ENCODE results near the gene ABCB9. TPM values are rescaled to one million over a fixed set of nuclear protein-coding genes. Genes with fewer than 3 reads are reported as not detected.

ABCB9 gene
- total and polyA plus RNA-seq, 2 of the 8 experiments (the other 6 are each of a cell fraction or from before 2014, with no cell fraction given) = 3.8 to 8.0 TPM

GRCh38 chr12:122989874-122990419 lies 23.7 kb upstream of the ABCB9 start:
- H3K79me1 ChIP-seq (ENCODE audit: low read depth, low read length) = no peaks in the 10 kb centered on the region
- ChIA-PET POLR2A (ENCODE audit: partially characterized antibody) (interaction anchor here (0.9 to 2.1 kb wide), 5 partner anchors 8 to 243 kb away, joined by 3 to 8 read pairs (median 5); partner anchors contain the start of genes ARL6IP4, MPHOSPH9, MTRFR and OGFOD2), CTCF (ENCODE audit: partially characterized antibody) (interaction anchor here (0.7 to 2.5 kb wide), 19 partner anchors 8 to 253 kb away, joined by 3 to 10 read pairs (median 4); partner anchors contain the start of gene MTRFR)
- H3K23me2 ChIP-seq (ENCODE audit: low read depth, low read length) = 0 out of 2 replicates have a peak, but pooled peaks cover 2% of the 10 kb centered on the region
- WGBS, 2 experiments (ENCODE audit: extremely low coverage in 1 of 2, insufficient coverage in 1 of 2, insufficient read length in 1 of 2, insufficient replicate concordance in 2 of 2, low coverage in 1 of 2, low lambda C conversion rate in 2 of 2, missing lambda C conversion rate in 1 of 2) = 95% methylated on average over 14 of the region's 22 CpGs; no CpG with 5 or more reads in 1 of the 2 experiments
- H3K27me3 ChIP-seq (replicated peaks in 1 of 4; ENCODE audit: control insufficient read depth in 3 of 4, extremely low read depth in 1 of 4, insufficient read depth in 3 of 4, low read length in 3 of 4) = no peaks in the 10 kb centered on the region
- no peaks in the 10 kb centered on the region for H3K36me3 ChIP-seq (ENCODE audit: control insufficient read depth in 2 of 4, insufficient read depth in 4 of 4, low read length in 3 of 4)
- no peak overlapping the region for H2BK20ac ChIP-seq (ENCODE audit: low read length)
- no peak overlapping the region for H2BK120ac ChIP-seq (replicated peaks; ENCODE audit: low read depth, low read length)
- no peak overlapping the region for H3K56ac ChIP-seq (replicated peaks; ENCODE audit: insufficient read length, low read depth, low read length)
- no peak overlapping the region for H2AK5ac ChIP-seq (ENCODE audit: low read depth, low read length)
- H2AFZ ChIP-seq (ENCODE audit: low read length) = no peak overlapping the region
- H3K9me3 ChIP-seq (ENCODE audit: insufficient read depth in 2 of 2, low read depth in 1 of 2, low read length in 1 of 2) = no peaks in the 10 kb centered on the region
- no peak overlapping the region for H3K27ac ChIP-seq (ENCODE audit: low read depth, low read length)
- H3K14ac ChIP-seq (ENCODE audit: insufficient read length) = no peak overlapping the region
- no peak overlapping the region for H2BK15ac ChIP-seq (ENCODE audit: low read length)
- H3K23ac ChIP-seq (ENCODE audit: insufficient read length) = no peak overlapping the region
- FAIRE-seq (no peak), DNase-seq (ENCODE audit: low read depth in 1 of 2, low spot score in 2 of 2) (no peak)
- H3K4ac ChIP-seq (replicated peaks; ENCODE audit: insufficient read length, low read depth, low read length) = no peak overlapping the region
- H3K18ac ChIP-seq (ENCODE audit: extremely low read depth, low read length) = no peak overlapping the region
- no peaks in the 10 kb centered on the region for H4K20me1 ChIP-seq (replicated peaks in 1 of 2; ENCODE audit: control insufficient read depth in 1 of 2, insufficient read depth in 2 of 2, low read length in 2 of 2)
- no peaks in the 10 kb centered on the region; a peak in 2 of 7 replicates for H3K4me1 ChIP-seq (replicated peaks in 1 of 4; ENCODE audit: control insufficient read depth in 3 of 4, insufficient read depth in 4 of 4, low read length in 3 of 4)
- H4K91ac ChIP-seq (replicated peaks; ENCODE audit: insufficient read length, low read length) = no peak overlapping the region
- H4K5ac ChIP-seq (ENCODE audit: insufficient read length, low read depth, low read length) = no peak overlapping the region
- H4K8ac ChIP-seq (ENCODE audit: extremely low read depth, insufficient read depth, low read length) = peak overlapping the region; percentile 51; the same call in 1 of the 2 replicates
- no peak overlapping the region for H3K9ac ChIP-seq (replicated peaks in 1 of 4; ENCODE audit: extremely low read depth in 1 of 4, low read depth in 3 of 4, low read length in 3 of 4)
- H3K79me2 ChIP-seq (ENCODE audit: control insufficient read depth in 1 of 2, insufficient read depth in 2 of 2, low read length in 2 of 2) = no peaks in the 10 kb centered on the region
- TF ChIP-seq HDAC2 (IDR thresholded peaks at IDR 0.05; ENCODE audit: borderline replicate concordance in 1 of 2, low read depth in 2 of 2, low read length in 2 of 2) (no peak), SIRT6 (IDR thresholded peaks at IDR 0.05; ENCODE audit: low read length) (no peak), BACH1 (IDR thresholded peaks at IDR 0.05; ENCODE audit: low read length) (no peak), YY1 (IDR thresholded peaks at IDR 0.05; ENCODE audit: low read depth, low read length) (no peak), RFX5 (IDR thresholded peaks at IDR 0.05; ENCODE audit: borderline replicate concordance, low read depth, low read length) (no peak), CEBPB (IDR thresholded peaks at IDR 0.05; ENCODE audit: low read depth, low read length) (no peak), ASH2L (IDR thresholded peaks at IDR 0.05; ENCODE audit: low read length) (no peak), CBX8 (IDR thresholded peaks at IDR 0.05; ENCODE audit: borderline replicate concordance, low read depth, low read length) (no peak), JUN (IDR thresholded peaks at IDR 0.05; ENCODE audit: low read depth, low read length) (no peak), CHD2 (IDR thresholded peaks at IDR 0.05; ENCODE audit: low read length) (no peak)
- H3K4me3 ChIP-seq (ENCODE audit: extremely low read depth in 1 of 4, insufficient read depth in 2 of 4, low read depth in 3 of 4, low read length in 4 of 4) = no peak overlapping the region
- no peak overlapping the region for H3K4me2 ChIP-seq (ENCODE audit: insufficient read depth in 1 of 2, low read depth in 2 of 2, low read length in 2 of 2)
- H2BK12ac ChIP-seq (ENCODE audit: low read depth, low read length) = no peak overlapping the region
- H2BK5ac ChIP-seq (ENCODE audit: low read depth, low read length) = no peak overlapping the region

All from H1 (cell line).